OCI-LY3 (cell line): ENCODE measurements around the gene HS6ST2.

ENCODE experiments used
- EZH2phosphoT487 ChIP-seq: fragments of 200-600 bp; shearing (Covaris generic); IDR thresholded peaks from 2 replicates; pipeline ENCODE4 v1.6.1; 2018; ENCODE audit warnings: antibody characterized with exemption, mixed run types, low read depth
- TF ChIP-seq, protein P1 (sequence below): fragments of 200-600, 300-600 bp; sonication (generic); IDR thresholded peaks from 2 replicates; pipeline ENCODE4 v1.5.1; 2014; ENCODE audit warnings: antibody characterized with exemption, low read length, low read depth

DNA sequence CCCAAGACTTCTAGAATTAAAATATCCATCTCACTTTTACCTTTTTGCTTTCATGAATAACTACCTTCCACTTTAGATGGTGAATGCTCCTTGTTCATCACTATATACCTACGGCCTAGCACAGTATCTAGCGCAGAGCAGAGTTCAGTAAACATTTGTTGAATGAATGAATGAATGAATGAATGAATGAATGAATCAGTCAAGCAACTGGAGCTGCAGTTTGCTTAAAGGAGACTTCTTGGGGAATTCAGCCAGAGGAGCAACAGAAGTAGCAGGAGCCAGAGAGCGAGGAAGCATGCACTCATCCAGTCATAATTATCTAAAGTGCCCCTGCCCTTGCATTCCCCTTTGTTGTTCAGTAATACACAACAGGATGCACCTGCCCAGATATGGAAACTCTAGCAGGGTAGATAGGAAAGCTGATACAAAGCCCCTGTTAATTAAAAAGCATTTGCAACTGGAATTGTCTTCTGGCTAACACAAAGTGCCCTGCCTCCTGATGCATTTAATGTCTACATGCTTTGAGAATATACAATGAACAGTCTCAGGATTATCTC lies 366.6 kb downstream of the HS6ST2 start:
- TF ChIP-seq, protein P1, sequence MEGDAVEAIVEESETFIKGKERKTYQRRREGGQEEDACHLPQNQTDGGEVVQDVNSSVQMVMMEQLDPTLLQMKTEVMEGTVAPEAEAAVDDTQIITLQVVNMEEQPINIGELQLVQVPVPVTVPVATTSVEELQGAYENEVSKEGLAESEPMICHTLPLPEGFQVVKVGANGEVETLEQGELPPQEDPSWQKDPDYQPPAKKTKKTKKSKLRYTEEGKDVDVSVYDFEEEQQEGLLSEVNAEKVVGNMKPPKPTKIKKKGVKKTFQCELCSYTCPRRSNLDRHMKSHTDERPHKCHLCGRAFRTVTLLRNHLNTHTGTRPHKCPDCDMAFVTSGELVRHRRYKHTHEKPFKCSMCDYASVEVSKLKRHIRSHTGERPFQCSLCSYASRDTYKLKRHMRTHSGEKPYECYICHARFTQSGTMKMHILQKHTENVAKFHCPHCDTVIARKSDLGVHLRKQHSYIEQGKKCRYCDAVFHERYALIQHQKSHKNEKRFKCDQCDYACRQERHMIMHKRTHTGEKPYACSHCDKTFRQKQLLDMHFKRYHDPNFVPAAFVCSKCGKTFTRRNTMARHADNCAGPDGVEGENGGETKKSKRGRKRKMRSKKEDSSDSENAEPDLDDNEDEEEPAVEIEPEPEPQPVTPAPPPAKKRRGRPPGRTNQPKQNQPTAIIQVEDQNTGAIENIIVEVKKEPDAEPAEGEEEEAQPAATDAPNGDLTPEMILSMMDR, result no peak
- TF ChIP-seq EZH2phosphoT487, result no peak
